Mucosa of rectum (tissue), 2 donors: ENCODE results near the gene TTC34.

Experiments
- H3K27ac ChIP-seq, 2 donors: one replicate each; pipeline ENCODE4 v1.7.0; 2013; ENCODE audit warnings: inconsistent platforms in 2 of 2, low read depth in 2 of 2, low read length in 2 of 2
- H3K27me3 ChIP-seq, 2 donors: one replicate each; pipeline ENCODE4 v1.7.0; 2013; ENCODE audit warnings: low read length in 2 of 2; ENCODE audit not compliant: control insufficient read depth in 2 of 2, insufficient read depth in 2 of 2
- H3K36me3 ChIP-seq, 2 donors: one replicate each; pipeline ENCODE4 v1.7.0; 2013; ENCODE audit warnings: low read length in 2 of 2; ENCODE audit not compliant: control insufficient read depth in 2 of 2, insufficient read depth in 2 of 2
- H3K4me1 ChIP-seq, 2 donors: one replicate each; pipeline ENCODE4 v1.7.0; 2013; ENCODE audit warnings: low read length in 2 of 2, mild to moderate bottlenecking in 1 of 2; ENCODE audit not compliant: control insufficient read depth in 2 of 2, insufficient read depth in 2 of 2
- H3K4me3 ChIP-seq, 2 donors: one replicate each; pipeline ENCODE4 v1.7.0; 2013; ENCODE audit warnings: low read length in 2 of 2
- H3K9ac ChIP-seq, 2 donors: one replicate each; pipeline ENCODE4 v1.7.0; 2013; ENCODE audit warnings: low read length in 2 of 2, low read depth in 1 of 2, mild to moderate bottlenecking in 1 of 2
- H3K9me3 ChIP-seq, 2 donors: one replicate each; pipeline ENCODE4 v1.7.0; 2013; ENCODE audit warnings: low read length in 2 of 2; ENCODE audit not compliant: control insufficient read depth in 2 of 2
- donor health status: healthy.
- donor health status: Normal muscosa, but diverticular disease.

The TTC34 gene

DNA sequence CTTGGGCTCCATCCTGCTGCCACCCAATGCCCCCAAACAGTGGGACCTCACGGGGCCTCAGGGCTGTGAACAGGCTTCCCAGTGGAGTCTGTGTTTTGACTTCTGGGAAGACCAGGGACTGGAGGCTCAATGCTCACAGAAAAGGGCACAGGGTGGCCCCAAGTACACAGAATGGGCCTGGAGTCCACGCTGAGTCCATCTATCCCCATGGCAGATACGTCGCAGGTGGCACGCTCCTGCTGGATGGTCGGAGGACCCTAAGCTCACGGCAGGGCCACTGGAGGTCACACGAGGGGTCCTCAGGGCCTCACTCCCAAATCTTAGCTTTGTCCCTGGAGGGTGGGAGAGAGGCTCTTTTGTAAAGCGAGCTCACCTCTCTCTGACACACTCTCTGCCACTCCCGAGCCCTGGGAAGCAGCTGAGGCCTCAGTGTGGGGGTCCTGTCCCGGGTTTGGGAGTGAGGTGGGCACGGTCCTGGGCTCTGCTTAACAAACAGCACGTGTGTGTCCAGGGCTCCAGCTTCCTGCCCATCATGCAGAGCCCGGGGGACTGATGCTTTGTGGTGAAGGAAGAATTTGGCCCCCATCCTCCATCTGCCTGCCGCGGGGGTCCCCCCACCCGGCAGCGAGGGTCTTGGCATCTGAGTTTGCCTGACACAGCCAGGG lies 27.2 kb upstream of the TTC34 start:
- Histone ChIP-seq H3K36me3 (no peaks in the 10 kb centered on the region), H3K9ac (no peak overlapping the region), H3K27ac (no peak overlapping the region), H3K9me3 (no peaks in the 10 kb centered on the region), H3K4me3 (no peak overlapping the region), H3K27me3 (no peaks in the 10 kb centered on the region), H3K4me1 (no peaks in the 10 kb centered on the region)

DNA sequence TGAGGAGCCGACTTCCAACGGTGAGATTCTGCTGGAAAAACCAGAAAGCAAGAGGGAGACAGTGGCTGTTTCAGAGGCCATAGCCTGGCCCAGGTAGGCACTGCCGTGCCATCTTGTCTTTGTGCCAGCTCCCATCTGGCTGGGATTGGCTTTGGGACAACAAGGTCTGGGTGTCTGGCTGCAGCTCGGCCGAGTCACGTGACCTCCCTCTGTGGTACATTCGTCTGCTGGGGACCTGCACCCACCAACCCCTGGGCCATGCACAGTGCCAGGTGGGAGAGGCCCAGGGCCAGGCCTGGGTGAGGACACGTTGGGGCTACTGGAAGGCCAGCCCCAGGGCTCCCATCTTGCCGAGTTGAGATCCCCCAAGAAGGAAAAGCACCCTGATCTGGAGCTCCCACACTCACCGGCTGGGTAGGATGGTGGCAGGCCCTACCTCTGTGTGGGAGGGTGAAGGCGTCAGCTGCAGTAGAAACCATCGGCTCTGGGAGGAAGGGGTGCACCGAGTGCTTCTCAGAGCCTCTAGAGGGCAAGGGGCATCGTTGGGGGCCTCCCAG lies 25.3 kb upstream of the TTC34 start:
- no peak overlapping the region for H3K4me3 ChIP-seq
- no peaks in the 10 kb centered on the region for H3K27me3 ChIP-seq
- no peak overlapping the region for H3K9ac ChIP-seq
- H3K27ac ChIP-seq, result no peak overlapping the region
- H3K9me3 ChIP-seq, result no peaks in the 10 kb centered on the region
- no peaks in the 10 kb centered on the region for H3K4me1 ChIP-seq
- no peaks in the 10 kb centered on the region for H3K36me3 ChIP-seq

DNA sequence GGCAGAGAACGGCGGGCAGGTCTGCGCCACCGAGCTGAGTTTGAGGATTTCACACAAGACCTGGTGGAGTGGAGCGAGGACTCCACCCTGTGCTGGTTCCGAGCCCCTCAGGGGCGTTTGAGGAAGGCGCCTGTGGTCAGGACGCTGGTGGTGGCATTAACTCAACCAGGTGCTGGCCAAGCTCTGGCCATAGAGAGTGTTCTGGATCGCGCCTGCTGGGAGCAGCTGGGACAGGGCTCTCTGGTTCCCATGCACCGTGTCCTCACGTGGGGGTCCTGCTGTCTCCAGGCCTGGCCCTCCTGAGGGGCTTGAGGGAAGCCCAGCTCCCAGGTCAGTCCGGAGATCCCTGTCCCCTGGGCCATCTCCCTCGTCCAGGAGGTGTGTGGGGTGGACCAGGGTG lies 24.8 kb upstream of the TTC34 start:
- Histone ChIP-seq H3K9ac (no peak overlapping the region), H3K4me1 (no peaks in the 10 kb centered on the region), H3K27ac (no peak overlapping the region), H3K9me3 (no peaks in the 10 kb centered on the region), H3K27me3 (no peaks in the 10 kb centered on the region), H3K36me3 (no peaks in the 10 kb centered on the region), H3K4me3 (no peak overlapping the region)

DNA sequence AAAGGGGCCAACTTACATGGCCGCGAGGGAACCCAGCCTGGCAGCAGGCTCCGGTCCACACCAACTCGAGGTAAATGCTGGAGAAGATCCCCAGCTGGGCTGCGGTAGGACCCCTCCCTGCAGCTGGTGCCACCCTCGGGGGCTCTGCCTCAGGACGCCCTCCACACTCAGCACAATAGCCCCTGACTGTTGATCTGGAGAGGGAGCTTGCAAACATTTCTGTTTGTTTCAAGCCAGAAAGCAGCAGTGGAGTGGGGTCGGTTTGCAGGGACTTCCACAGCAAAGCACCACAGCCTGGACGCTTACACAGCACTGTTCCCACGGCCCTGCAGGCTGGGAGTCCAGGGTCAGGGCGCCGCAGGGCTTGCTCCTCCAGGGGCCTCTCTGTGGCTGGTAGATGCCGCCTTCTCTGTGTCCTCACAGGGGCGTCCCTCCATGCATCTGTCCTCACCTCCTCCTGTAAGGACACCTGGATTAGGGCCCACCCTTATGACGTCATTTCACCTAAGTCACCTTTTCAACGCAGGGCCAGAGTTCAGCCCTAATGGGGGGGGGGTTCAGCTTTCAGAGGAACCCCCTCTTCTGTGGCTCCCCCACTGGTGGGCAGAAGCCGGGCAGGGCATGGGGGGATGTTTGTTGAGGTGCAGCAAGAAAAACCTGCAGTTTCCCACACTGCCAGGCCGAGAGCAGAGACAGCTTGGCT lies 24.1 kb upstream of the TTC34 start:
- H3K9me3 ChIP-seq, result no peaks in the 10 kb centered on the region
- no peak overlapping the region for H3K4me3 ChIP-seq
- H3K27ac ChIP-seq, result no peak overlapping the region
- no peaks in the 10 kb centered on the region for H3K27me3 ChIP-seq
- no peaks in the 10 kb centered on the region for H3K4me1 ChIP-seq
- H3K36me3 ChIP-seq, result no peaks in the 10 kb centered on the region
- H3K9ac ChIP-seq, result no peak overlapping the region

DNA sequence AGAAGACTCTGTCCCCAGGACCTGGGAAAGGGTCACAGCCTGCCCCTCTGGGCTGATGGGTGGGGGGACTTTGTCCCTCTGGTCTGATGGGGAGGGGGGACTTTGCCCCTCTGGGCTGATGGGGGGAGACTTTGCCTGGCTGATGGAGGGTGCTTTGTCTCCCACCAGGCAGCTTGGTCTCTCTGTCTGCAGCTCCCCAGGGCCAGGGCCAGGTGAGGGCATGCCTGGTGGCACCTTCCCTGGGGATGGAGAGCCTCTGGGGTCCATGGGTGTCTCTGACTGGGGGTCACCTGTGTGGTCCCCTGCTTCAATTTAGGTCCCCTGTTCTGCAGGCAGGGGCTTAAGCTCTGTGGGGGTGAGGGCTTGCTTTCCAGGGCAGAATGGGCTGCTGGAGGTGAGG lies 23.5 kb upstream of the TTC34 start:
- Histone ChIP-seq H3K4me1 (no peaks in the 10 kb centered on the region), H3K36me3 (no peaks in the 10 kb centered on the region), H3K27ac (no peak overlapping the region), H3K4me3 (no peak overlapping the region), H3K9ac (no peak overlapping the region), H3K9me3 (no peaks in the 10 kb centered on the region), H3K27me3 (no peaks in the 10 kb centered on the region)

DNA sequence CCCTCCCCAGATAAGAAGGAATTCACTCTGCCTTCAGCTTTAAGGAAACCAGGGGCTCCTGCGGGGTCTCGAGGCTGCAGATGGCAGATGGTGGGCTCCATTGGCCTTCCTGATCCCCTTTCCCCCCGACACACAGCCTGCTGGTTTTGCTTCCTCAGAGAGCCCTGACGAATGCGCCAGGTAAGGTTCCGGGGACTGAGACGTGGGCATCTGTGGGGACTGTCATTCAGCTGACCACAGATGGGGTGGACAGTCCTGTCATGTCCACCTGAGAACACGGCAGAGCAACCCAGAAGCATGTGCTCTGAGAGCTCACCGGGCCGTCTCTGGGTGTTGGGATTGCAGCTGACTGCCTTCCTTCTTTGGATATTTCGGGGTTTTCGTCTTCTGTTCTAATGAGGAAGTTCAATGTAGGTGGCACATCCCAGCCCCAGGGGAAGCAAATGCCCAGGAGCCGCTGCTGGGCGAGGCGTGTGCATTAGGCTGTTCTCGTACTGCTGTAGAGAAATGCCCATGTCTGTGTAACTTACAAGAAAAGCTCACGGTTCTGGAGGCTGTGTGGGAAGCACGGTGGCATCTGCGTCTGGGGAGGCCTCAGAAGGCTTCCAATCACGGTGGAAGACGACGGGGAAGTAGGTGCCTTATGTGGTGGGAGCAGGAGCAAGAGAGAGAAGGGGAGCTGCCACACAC lies 22.6 kb upstream of the TTC34 start:
- H3K36me3 ChIP-seq, result no peaks in the 10 kb centered on the region
- no peaks in the 10 kb centered on the region for H3K27me3 ChIP-seq
- H3K9ac ChIP-seq, result no peak overlapping the region
- H3K27ac ChIP-seq, result no peak overlapping the region
- H3K9me3 ChIP-seq, result no peaks in the 10 kb centered on the region
- H3K4me1 ChIP-seq, result no peaks in the 10 kb centered on the region
- H3K4me3 ChIP-seq, result no peak overlapping the region

DNA sequence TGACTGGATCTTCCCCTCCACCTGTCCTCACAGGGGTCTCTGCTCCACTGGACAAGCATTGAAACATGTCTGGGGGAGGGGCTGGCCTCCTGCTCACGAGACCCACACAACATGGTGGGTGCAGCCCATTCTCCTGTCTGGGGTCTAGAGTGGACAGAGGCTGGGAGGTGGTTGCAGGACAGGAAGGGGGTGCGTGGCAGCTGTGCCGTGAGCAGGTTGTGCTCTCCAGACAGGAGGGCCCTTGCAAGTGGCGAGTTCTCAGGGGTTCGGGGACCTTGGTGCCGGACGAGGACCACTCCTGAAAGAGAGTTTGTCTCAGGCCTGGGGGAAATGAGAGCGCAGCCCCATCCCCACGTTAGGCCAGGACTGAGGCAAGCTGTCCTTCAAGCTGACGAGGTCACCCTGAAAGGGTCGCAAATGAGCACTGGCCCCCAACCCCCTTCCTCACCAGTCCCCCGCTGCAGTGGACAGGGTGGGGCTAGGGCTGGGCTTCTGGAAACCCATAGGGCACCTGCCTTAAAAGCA lies 21.2 kb upstream of the TTC34 start:
- Histone ChIP-seq H3K9ac (no peak overlapping the region), H3K4me3 (no peak overlapping the region), H3K36me3 (no peaks in the 10 kb centered on the region), H3K27ac (no peak overlapping the region), H3K4me1 (no peaks in the 10 kb centered on the region), H3K9me3 (no peaks in the 10 kb centered on the region), H3K27me3 (no peaks in the 10 kb centered on the region)

DNA sequence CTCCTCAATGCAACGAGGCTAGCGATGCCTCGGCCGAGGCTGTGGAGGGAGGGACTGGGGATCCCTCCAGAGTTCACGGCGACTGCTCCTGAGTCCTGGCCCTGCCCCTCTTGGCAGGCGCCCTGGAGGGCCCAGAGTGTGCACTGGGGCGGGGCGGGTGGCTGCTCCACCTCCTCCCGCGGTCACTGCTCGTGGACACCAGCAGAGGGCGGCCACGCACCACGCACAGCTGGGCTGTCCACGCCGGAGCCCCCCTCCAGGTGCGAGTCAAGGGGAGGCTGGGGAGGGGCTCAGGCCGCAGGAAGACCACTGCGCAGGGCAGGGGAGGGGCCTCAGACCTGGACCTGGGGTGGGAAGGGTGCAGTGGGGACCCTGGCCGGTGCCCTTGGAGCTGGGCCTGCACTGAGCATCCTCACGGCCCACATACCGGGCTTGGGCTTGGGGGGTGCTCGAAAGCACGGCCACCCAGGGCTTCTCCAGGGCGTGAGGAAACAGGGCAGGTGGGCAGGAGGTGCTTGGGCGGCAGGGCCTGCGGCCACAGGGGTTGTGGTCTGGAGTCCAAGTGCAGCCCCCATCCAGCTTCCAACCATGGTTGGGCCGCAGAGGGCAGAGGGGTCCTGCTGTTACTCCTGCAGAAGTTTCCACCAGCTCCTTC lies 20.6 kb upstream of the TTC34 start:
- no peak overlapping the region for H3K9ac ChIP-seq
- no peak overlapping the region for H3K27ac ChIP-seq
- no peaks in the 10 kb centered on the region for H3K4me1 ChIP-seq
- no peaks in the 10 kb centered on the region for H3K9me3 ChIP-seq
- no peaks in the 10 kb centered on the region for H3K27me3 ChIP-seq
- no peak overlapping the region for H3K4me3 ChIP-seq
- H3K36me3 ChIP-seq, result no peaks in the 10 kb centered on the region

DNA sequence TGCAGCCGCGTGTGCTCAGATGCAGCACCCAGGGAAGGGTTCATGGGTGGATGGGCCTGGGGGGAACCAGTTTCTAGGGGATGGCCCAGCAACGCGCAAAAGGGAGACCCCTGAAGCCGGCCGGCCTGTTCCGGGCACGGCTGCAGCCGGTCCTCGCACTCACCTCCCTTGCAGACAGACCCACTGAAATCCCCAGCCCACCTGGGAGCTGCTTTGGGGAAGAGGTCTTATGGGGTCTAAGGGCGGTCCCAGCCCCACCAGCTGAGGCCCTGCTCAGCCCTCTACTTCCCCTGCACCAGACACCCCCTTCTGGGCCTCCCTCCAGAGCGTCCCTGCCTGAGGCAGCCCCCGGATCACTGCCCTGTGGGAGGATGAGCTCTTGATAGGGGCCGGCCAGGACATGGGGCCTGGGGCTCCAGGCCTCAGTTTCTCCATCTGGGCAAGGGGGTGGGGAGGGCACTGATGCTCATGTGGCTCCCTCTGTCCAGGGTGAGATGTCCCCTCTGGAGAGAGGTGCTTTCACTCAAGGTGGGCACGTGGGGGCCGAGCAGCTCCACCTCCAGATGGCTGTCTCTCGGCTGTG lies 20.0 kb upstream of the TTC34 start:
- H3K36me3 ChIP-seq, result no peaks in the 10 kb centered on the region
- no peak overlapping the region for H3K9ac ChIP-seq
- no peaks in the 10 kb centered on the region for H3K9me3 ChIP-seq
- H3K27ac ChIP-seq, result no peak overlapping the region
- H3K4me1 ChIP-seq, result no peaks in the 10 kb centered on the region
- no peak overlapping the region for H3K4me3 ChIP-seq
- H3K27me3 ChIP-seq, result no peaks in the 10 kb centered on the region
